Measurements from ENCODE around the gene CNTNAP5. TPM values are rescaled to one million over a fixed set of nuclear protein-coding genes. Genes with fewer than 3 reads are reported as not detected.

Gene CNTNAP5
- total and polyA plus RNA-seq, 2 of the 4 experiments (the other 2 are of a cell fraction), result not detected

- no peak for ATAC-seq (ENCODE audit: low read depth)
- intact Hi-C loops (cut with micrococcal nuclease), result no loop called here
- BruUV-seq (replicated peaks), result no TSS peak
Observed at GRCh38 chr2:124698979-124699565, 674.0 kb downstream of the CNTNAP5 start.

More at GRCh38 chr2:124698979-124699565, 674.0 kb downstream of the CNTNAP5 start:
- Histone ChIP-seq H4K20me1 (ENCODE audit: insufficient read depth, low read length) (no peaks in the 10 kb centered on the region), H3K18ac (ENCODE audit: low read depth, low read length) (no peak overlapping the region), H3K4me3 (ENCODE audit: insufficient read depth, low read depth, low read length) (no peak overlapping the region), H3K27me3 (ENCODE audit: control insufficient read depth, insufficient read depth, low read length) (no peaks in the 10 kb centered on the region), H2AFZ (replicated peaks; ENCODE audit: low read length, poor library complexity) (no peak overlapping the region), H3K56ac (ENCODE audit: extremely low read depth, insufficient read depth, low read length) (no peak overlapping the region), H4K8ac (ENCODE audit: low read depth in 2 of 2, low read length in 2 of 2) (no peak overlapping the region), H3K4ac (ENCODE audit: low read depth, low read length) (no peak overlapping the region), H2BK15ac (ENCODE audit: low read depth, low read length) (no peak overlapping the region), H3K4me2 (ENCODE audit: low read depth, low read length) (no peak overlapping the region), H2AK5ac (ENCODE audit: low read depth, low read length) (no peak overlapping the region), H4K91ac (ENCODE audit: insufficient read depth, low read depth, low read length) (no peak overlapping the region), H3K79me1 (ENCODE audit: low read depth in 1 of 2, low read length in 2 of 2) (no peaks in the 10 kb centered on the region), H4K5ac (ENCODE audit: low read depth, low read length) (no peak overlapping the region), H3K14ac (replicated peaks; ENCODE audit: low read depth, low read length) (no peak overlapping the region), H3K9ac (ENCODE audit: low read depth, low read length) (no peak overlapping the region), H3K27ac (ENCODE audit: insufficient read depth, low read length) (no peak overlapping the region), H2BK120ac (ENCODE audit: low read depth, low read length) (no peak overlapping the region), H2BK20ac (ENCODE audit: low read depth, low read length) (no peak overlapping the region), H3K23ac (ENCODE audit: low read depth, low read length) (no peak overlapping the region), H2AK9ac (replicated peaks; ENCODE audit: low read depth, low read length, poor library complexity) (no peak overlapping the region), H3K9me3 (ENCODE audit: control insufficient read depth, insufficient read depth, low read length) (no peaks in the 10 kb centered on the region), H3K9me1 (ENCODE audit: insufficient read depth, low read length) (no peaks in the 10 kb centered on the region), H2BK5ac (ENCODE audit: low read depth, low read length, poor library complexity, severe bottlenecking) (no peak overlapping the region), H3K4me1 (ENCODE audit: control insufficient read depth, insufficient read depth, low read length) (no peaks in the 10 kb centered on the region), H3K36me3 (ENCODE audit: control insufficient read depth, insufficient read depth, low read length) (no peaks in the 10 kb centered on the region)
- TF ChIP-seq CEBPB (IDR thresholded peaks at IDR 0.05; ENCODE audit: low read depth, low read length), result no peak
- no peak for TF ChIP-seq MXI1 (IDR thresholded peaks at IDR 0.05; ENCODE audit: borderline replicate concordance, low read depth, low read length)
- TF ChIP-seq MAZ (IDR thresholded peaks at IDR 0.05; ENCODE audit: borderline replicate concordance, low read depth, low read length), result no peak
- no peak for TF ChIP-seq CHD1 (IDR thresholded peaks at IDR 0.05; ENCODE audit: low read depth, low read length)
- TF ChIP-seq USF2 (IDR thresholded peaks at IDR 0.05; ENCODE audit: low read depth, low read length), result no peak
- TF ChIP-seq FOS (IDR thresholded peaks at IDR 0.05; ENCODE audit: low read depth, low read length), result no peak
- no peak for TF ChIP-seq SMC3 (IDR thresholded peaks at IDR 0.05; ENCODE audit: low read depth, low read length)
- no peak for TF ChIP-seq RCOR1 (IDR thresholded peaks at IDR 0.05; ENCODE audit: insufficient replicate concordance, low read length)
- no peak for TF ChIP-seq MAFK (IDR thresholded peaks at IDR 0.05; ENCODE audit: low read depth, low read length)
- ChIA-PET CTCF (no interaction called here), POLR2A (ENCODE audit: unreplicated experiment) (no interaction called here)
- WGBS, 2 experiments (ENCODE audit: extremely low coverage in 2 of 2, insufficient read length in 1 of 2), result no CpG with 5 or more reads among the region's 4 CpGs
- in situ Hi-C loops (cut with MboI; ENCODE audit: low sequenced_read_pairs) (no loop called here), dilution Hi-C loops (cut with HindIII; ENCODE audit: low sequenced_read_pairs, unreplicated experiment) (no loop called here)
- DNase-seq, result peak; percentile 5

Measured in IMR-90 (cell line).